ENCODE results near the gene NPAS3.
A peak's percentile ranks its signal among the peaks of the same experiment; 100 is the strongest.

The NPAS3 gene

GRCh38 chr14:33449268-33449667 lies 510.6 kb downstream of the NPAS3 start:
- DNase-seq (ENCODE audit: low spot score), result no peak

- DNase-seq (ENCODE audit: low spot score), result no peak
These were observed 511.2 kb downstream of the NPAS3 start for GRCh38 chr14:33449703-33450395.

- DNase-seq (ENCODE audit: low spot score), result no peak
These were observed 511.7 kb downstream of the NPAS3 start for GRCh38 chr14:33450416-33450815.

- no peak for DNase-seq (ENCODE audit: low spot score)
These were observed 512.5 kb downstream of the NPAS3 start for GRCh38 chr14:33451211-33451610.

- no peak for DNase-seq (ENCODE audit: low spot score)
These were observed 514.3 kb downstream of the NPAS3 start for GRCh38 chr14:33452995-33453394.

- DNase-seq (ENCODE audit: low spot score), result no peak
These were observed 515.4 kb downstream of the NPAS3 start for GRCh38 chr14:33454022-33454595.

DNA sequence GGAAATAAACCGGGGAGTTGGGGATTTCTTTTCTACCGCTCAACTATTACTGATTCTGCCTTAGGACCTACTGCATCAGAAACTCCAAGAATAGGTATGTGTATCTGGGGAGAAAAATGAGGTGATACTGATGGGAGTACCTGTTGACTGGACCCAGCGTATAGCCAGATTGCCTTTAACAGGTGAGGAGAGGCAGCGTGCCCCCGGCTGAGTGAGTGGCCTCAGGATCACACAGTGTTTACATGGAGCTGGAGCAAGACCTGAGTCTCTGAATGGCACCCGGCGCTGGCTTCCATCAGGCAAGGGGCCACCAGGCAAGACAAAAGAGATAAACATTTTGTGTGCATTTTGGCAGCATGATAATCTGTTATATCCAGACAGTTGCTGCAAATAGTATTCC lies 516.0 kb downstream of the NPAS3 start:
- no peak for DNase-seq (ENCODE audit: low spot score)

DNA sequence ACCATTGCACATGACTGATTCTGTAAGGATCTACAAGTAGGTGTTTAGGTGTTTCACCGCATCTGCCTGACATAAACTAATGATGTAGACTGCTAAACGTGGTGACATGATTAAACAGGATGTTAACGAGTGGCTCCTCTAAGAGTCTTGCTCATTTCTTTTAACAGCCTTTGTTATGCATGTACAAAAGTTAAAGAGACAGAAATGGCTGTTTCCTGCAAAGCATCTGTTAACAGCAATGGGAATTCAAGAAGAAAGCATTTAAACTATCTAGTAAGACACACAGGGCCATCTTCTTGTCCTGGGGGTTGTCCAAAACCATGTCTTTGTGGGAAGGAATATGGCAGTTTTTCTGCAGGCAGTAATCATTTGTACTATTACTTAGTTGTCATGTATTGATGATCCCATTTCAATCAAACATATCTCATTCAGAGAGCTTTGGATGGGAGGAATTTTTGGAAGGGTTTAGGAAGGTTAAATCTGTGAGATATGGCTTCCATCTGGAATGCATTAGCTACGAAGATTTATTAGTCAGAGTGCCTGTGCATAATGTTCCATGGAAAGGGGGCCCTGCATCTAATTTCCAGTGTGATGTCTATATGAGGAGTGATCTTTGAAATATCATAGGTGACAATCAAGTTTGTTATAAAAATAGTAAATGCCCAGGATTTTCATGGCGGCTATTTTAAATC lies 517.1 kb downstream of the NPAS3 start:
- DNase-seq (ENCODE audit: low spot score), result peak; percentile 14

DNA sequence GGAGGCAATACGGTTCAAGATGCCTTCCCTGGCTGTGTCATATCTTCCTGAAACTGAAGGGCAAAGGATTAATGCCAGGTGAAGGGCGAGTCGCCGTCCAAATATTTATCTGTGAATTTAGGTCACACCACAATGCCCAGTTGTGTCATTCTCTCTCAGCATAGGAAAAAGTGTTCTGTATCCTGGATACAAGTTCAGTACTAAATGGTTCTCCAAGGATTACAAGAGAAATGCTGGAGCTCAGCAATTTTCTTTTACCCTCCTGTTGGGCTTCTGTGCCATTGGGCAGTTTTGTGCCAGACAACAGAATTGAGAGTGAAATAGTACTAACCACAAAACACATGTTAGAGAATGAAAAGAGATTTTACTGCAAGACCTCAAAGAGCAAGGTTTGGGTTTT lies 518.3 kb downstream of the NPAS3 start:
- DNase-seq (ENCODE audit: low spot score), result no peak

DNA sequence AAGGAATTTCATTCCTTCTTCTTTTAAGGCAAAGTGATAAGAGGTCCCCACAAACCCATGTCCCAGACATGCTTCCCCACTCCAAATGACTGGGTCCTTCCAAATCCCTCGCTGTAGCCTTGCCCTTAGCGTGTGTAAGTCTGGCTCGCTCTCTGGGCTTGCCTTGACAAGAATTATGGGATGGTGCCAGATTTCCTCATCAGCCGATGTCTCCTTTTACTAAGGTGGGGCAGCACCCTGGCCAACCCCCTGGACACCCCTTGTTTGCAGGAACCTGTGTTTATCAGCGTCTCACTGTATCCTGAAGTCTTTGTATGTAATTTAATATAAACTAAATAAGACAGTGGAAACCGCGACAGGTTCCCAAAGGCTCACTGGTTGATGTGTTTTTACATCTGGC lies 518.9 kb downstream of the NPAS3 start:
- no peak for DNase-seq (ENCODE audit: low spot score)

- no peak for DNase-seq (ENCODE audit: low spot score)
These were observed 521.5 kb downstream of the NPAS3 start for GRCh38 chr14:33460164-33460563.

DNA sequence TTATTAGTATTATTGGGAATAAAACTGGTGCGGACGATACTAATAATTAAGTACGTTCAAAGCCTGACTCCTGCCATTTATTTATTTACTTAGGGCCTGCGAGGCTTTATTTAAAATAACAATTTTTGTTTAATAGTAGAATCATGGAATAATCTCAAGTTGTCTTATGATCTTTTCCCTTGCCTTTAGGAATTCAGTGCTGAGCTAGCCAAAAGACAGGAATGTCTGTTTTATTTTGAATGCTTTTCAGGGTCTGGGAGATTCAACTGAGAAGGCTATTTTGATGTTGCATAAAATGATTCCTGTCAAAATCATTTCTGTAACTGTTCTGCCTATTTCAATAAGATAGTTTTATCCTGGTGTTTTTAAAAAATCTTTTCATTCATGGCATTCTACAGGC lies 522.4 kb downstream of the NPAS3 start:
- DNase-seq (ENCODE audit: low spot score), result no peak

GRCh38 chr14:33463731-33464130 lies 525.1 kb downstream of the NPAS3 start:
- no peak for DNase-seq (ENCODE audit: low spot score)

GRCh38 chr14:33464254-33464962 lies 525.7 kb downstream of the NPAS3 start:
- no peak for DNase-seq (ENCODE audit: low spot score)

GRCh38 chr14:33465846-33466700 lies 527.4 kb downstream of the NPAS3 start:
- DNase-seq (ENCODE audit: low spot score), result no peak

DNA sequence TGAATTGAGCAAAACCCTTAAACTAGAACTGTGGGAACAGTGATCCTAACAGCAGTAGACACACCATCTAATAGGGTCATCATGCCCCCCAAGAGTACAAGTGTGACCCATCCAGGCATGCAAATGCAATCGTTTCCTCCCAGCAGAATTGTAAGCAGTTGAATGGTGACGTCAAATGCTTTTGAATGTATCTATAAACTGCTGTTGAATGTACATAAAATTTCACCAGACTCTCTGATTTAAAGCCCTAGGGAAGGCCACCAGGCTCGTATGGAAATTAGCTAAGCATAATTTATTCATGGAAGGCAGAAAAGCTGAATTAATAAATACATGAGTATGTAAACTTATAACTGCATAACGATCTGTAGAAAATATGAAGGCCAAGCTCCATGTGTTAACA lies 529.3 kb downstream of the NPAS3 start:
- no peak for DNase-seq (ENCODE audit: low spot score)

- no peak for DNase-seq (ENCODE audit: low spot score)
These were observed 531.2 kb downstream of the NPAS3 start for GRCh38 chr14:33469898-33470297.

DNA sequence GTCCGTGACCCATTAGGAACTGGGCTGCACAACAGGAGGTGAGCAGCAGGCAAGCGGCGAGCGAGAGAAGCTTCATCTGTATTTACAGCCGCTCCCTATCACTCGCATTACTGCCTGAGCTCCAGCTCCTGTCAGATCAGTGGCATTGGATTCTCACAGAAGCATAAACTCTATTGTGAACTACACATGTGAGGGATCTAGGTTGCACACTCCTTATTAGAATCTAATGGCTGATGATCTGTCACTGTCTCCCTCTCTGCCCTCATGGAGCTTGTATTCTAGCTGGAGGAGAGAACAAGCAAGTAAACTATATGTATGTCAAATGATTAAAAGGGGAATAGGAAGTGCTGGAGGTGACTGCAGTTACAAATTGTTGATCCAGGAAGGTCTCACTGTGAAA lies 533.1 kb downstream of the NPAS3 start:
- DNase-seq (ENCODE audit: low spot score), result no peak

GRCh38 chr14:33475623-33476022 lies 536.9 kb downstream of the NPAS3 start:
- peak; percentile 9 for DNase-seq (ENCODE audit: low spot score)

- no peak for DNase-seq (ENCODE audit: low spot score)
These were observed 539.1 kb downstream of the NPAS3 start for GRCh38 chr14:33477797-33478196.

GRCh38 chr14:33480071-33480886 lies 541.6 kb downstream of the NPAS3 start:
- no peak for DNase-seq (ENCODE audit: low spot score)

All from AG20443 (cell line).